ENCODE measurements around the gene NRGN.

NRGN gene

DNA sequence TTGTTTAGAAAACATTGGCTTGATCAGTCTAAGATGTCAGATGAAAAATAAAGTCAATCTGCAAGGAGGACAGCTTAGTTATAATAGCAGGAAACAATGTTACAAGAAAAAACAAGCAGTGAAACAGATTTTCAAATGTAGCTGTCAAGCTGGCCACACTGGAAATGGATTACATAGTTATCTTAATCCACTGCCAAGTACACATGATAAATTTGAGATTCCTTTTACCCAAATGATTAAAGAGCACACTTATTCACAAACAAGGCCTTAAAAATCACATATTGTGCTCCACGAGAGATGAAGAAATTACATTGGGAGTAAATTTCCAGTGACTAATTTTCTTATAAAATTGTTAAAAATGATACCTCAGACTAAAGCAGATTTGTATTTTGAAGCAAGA lies 39.8 kb downstream of the NRGN start:
- no peak for DNase-seq (ENCODE audit: low read depth in 2 of 2, low spot score in 1 of 2)

DNA sequence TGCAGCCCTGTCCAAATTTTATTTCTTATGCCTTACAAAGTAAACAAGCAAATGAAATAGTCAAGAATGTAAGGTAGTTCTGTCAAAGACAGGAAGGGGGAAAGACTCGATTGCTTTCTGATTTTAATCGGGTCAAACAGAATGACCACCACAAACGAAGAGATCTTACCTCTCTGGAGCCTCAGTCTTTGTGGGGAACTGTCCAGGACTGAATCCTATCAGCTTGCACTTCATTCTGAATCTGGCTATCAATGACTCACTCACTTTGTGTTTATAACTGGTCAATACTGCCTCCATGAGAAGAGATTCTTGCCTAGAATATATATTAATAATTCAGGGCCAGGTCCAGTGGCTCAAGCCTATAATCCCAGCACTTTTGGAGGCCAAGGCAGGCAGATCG lies 43.3 kb downstream of the NRGN start:
- DNase-seq (ENCODE audit: low read depth in 2 of 2, low spot score in 1 of 2) = no peak

DNA sequence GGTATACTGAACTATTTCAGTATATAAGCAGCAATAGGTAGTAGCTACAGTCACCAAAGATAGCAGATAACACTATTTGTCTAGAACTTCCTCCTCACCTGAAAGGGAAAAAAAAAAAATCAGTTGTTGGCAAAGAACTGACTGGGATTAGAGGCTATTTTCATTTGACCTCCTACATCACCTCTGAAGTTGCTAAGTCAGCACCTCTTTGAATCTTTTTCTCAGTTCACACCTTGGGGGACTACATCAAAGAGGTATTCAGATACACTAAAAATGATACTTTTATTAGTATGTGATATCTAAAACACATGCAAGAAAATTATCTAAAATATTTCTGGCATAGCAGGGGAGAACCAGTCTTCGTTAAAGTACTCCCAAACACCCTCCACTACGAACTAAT lies 44.3 kb downstream of the NRGN start:
- no peak for DNase-seq (ENCODE audit: low read depth in 2 of 2, low spot score in 1 of 2)

DNA sequence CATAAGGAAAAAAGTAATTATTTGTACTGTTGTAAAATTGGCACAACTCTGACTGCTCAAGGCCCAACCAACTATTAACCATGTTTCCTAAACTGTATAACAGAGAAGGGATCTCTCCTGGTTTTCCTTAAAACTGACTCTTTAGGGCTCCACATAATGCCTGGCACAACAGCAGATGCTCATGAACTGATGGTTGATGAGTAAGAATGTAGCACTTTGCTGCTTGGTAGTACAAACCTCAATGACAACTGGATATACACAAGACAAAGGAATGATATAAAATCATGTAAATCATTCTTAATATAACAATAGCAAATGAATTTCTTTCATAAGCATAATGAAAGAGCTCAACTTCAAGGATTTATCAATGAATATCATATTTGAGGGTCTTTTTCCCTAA lies 48.8 kb downstream of the NRGN start:
- DNase-seq (ENCODE audit: low read depth in 2 of 2, low spot score in 1 of 2) = no peak

DNA sequence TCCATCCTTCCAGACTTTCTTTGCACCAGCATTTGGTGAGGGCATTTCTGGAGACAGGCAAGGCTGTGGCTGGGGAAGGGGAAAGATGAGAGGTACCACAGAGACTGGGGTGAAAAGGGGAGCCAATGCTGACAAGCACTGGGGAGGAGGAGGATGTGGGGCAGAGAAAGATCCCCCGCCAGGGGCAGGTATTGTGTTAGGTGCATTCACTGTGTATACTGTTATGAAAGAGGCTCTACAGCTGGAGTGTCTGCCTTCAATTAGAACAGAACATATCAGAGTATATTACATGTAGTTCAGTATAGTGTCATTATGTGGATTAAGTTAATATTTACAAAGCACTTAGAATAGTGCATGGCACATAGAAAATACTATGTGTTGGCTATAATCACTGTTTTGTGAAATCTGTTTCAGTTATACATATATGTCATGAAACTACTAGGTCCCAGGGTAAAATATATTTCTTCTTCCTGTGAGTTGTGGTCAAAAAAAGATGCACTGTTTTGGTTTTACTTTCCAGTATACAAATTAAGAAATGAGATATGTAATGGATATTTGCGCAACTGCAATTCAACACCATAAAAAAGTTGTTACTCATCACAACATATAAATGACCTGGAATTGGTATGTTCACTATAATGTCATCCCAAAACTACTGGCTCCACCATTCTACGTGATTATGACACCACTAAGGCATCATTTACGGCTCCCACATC lies 52.0 kb downstream of the NRGN start:
- no peak for DNase-seq (ENCODE audit: low read depth in 2 of 2, low spot score in 1 of 2)

DNA sequence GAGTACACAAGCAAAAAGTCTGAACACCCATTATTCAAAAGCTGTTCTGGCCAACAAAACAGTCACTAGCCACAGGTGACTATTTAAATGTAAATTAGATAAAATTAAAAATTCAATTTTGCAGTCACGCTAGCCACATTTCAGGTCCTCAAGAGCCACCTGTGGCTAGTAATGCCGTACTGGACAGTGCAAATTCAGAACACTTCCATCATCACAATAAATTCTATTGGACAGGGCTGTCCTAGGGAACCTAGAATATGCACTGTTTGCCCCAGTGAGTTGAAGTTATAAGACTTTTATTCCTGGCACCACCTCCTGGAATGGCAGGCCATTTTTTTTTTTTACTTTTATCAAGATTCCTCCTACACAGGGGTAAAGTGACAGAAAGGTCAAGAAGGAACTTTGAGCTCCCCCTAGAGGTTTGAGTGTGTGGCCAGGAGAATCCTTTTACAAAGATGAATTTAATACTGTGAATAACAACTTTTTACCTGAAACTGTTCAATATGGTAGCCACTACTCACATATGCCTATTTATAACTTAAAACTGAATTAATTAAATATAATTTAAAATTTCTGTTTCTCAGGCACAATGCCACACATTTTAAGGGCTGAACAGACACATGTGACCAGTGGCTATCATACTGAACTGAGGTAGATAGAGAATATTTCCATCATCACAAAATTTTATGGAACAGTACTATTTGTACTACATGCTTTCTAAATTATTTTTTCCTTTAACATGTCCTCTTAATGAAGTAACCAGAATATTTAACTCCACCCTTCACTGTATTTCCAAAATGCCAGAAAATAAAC lies 53.9 kb downstream of the NRGN start:
- no peak for DNase-seq (ENCODE audit: low read depth in 2 of 2, low spot score in 1 of 2)

DNA sequence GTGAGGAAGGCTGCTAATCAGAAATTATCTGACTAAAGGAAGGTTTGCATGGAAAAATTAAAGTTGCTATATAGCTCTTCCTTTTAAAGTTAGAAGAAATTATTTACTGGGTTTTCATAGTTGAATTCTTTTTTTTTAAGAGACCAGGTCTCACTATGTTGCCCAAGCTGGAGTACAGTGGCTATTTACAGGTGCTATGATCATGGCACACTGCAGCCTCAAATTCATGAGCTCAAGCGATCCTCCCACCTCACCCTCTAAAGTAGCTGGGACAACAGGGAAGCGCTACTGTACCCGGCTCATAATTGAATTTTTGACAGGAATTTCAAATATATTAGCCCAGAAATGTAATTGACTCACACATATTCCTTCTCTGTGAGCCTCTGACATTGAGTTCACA lies 56.6 kb downstream of the NRGN start:
- no peak for DNase-seq (ENCODE audit: low read depth in 2 of 2, low spot score in 1 of 2)
